HCT116 (cell line): ENCODE data around the gene MARCHF3.

ENCODE experiments used
- CEBPB ChIP-seq: IDR thresholded peaks from 2 replicates; pipeline ENCODE4 v1.6.1; 2012; ENCODE audit warnings: low read depth
- EGR1 ChIP-seq: IDR thresholded peaks from 2 replicates; pipeline ENCODE4 v1.6.1; 2012; ENCODE audit warnings: low read depth
- EZH2phosphoT487 ChIP-seq: fragments of 200-600 bp; IDR thresholded peaks from 2 replicates; pipeline ENCODE4 v1.6.1; 2018; ENCODE audit warnings: antibody characterized with exemption, borderline replicate concordance
- POLR2A ChIP-seq: IDR thresholded peaks from 2 replicates; pipeline ENCODE4 v1.7.0; 2011; ENCODE audit warnings: borderline replicate concordance; ENCODE audit not compliant: insufficient read depth, insufficient read length; ENCODE audit errors: extremely low read depth
- POLR2AphosphoS5 ChIP-seq: IDR thresholded peaks from 2 replicates; pipeline ENCODE4 v1.6.1; 2011; ENCODE audit warnings: mild to moderate bottlenecking, low read depth, low read length, moderate library complexity
- TF ChIP-seq, protein P1 (sequence below), 3 experiments: fragments of 200-600 bp in 1 of 3; sonication (generic) in 1 of 3; IDR thresholded peaks in 2 of 3; conservative IDR thresholded peaks in 1 of 3; 2 replicates each; pipeline ENCODE4 v1.5.1; 2012 to 2017; ENCODE audit warnings: low read depth in 2 of 3, low read length in 2 of 3, antibody characterized with exemption in 1 of 3, borderline replicate concordance in 1 of 3, control low read depth in 1 of 3, mild to moderate bottlenecking in 1 of 3, mixed read lengths in 1 of 3, mixed run types in 1 of 3, moderate library complexity in 1 of 3; ENCODE audit not compliant: insufficient read depth in 1 of 3

DNA sequence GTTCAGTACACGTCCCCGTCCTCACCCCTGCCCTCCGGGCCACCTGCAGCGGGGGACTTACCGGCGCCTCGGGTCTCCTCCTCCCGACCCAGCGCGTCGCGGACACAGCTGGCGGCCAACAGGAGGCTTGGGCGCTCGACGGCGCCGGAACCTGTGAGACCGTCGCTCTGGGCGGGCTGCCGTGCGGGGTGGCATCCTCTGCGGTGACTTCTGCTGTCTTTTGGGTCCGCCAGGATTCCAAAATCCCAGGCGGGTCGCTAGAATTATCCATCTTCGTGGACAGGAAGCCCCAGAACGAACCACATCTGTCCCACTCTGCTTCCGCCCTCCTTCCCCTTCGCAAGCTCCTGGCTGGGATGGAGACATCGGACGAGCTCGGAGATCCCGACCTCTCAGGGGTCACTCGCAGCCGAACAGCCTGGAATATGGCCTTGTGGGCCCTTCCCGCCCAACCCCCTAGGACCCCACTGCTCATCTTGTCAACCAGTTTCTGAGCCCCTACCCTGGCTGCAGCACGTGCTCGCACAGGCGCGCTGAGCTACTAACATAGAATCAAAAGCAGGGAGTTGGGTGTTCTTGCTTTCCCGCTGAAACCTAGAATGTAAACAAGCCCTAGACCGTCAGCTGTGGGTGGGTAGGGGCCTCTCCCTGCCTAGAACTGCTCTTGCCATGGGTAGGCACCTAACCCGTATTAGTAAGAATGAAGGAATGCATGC is 947 bp upstream of the MARCHF3 start:
- TF ChIP-seq, protein P1, sequence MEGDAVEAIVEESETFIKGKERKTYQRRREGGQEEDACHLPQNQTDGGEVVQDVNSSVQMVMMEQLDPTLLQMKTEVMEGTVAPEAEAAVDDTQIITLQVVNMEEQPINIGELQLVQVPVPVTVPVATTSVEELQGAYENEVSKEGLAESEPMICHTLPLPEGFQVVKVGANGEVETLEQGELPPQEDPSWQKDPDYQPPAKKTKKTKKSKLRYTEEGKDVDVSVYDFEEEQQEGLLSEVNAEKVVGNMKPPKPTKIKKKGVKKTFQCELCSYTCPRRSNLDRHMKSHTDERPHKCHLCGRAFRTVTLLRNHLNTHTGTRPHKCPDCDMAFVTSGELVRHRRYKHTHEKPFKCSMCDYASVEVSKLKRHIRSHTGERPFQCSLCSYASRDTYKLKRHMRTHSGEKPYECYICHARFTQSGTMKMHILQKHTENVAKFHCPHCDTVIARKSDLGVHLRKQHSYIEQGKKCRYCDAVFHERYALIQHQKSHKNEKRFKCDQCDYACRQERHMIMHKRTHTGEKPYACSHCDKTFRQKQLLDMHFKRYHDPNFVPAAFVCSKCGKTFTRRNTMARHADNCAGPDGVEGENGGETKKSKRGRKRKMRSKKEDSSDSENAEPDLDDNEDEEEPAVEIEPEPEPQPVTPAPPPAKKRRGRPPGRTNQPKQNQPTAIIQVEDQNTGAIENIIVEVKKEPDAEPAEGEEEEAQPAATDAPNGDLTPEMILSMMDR (IDR thresholded peaks at IDR 0.05 in 2 of 3, conservative IDR thresholded peaks at IDR 0.05 in 1 of 3; ENCODE audit: borderline replicate concordance in 1 of 3, insufficient read depth in 1 of 3, low read depth in 2 of 3, low read length in 2 of 3) = no peak
- TF ChIP-seq EZH2phosphoT487 (no peak), EGR1 (no peak), POLR2AphosphoS5 (no peak), POLR2A (no peak), CEBPB (no peak)
